PFSK-1 (cell line): Measurements from ENCODE around the gene MS4A18.

Source experiments
- POLR2AphosphoS5 ChIP-seq: IDR thresholded peaks from 2 replicates; pipeline ENCODE4 v1.6.1; 2012; ENCODE audit warnings: low read depth, mild to moderate bottlenecking, control low read depth, low read length, moderate library complexity
- REST ChIP-seq, 2 experiments: IDR thresholded peaks; 2 replicates each; pipeline versions ENCODE4 v1.6.1 to v1.8.0; 2011 to 2012; ENCODE audit warnings: low read depth in 2 of 2, low read length in 2 of 2, control low read depth in 1 of 2, inconsistent platforms in 1 of 2, mild to moderate bottlenecking in 1 of 2, moderate library complexity in 1 of 2; ENCODE audit not compliant: insufficient read depth in 1 of 2
- SIN3A ChIP-seq: IDR thresholded peaks from 2 replicates; pipeline ENCODE4 v1.6.1; 2012; ENCODE audit warnings: mild to moderate bottlenecking, low read length, moderate library complexity, borderline replicate concordance; ENCODE audit not compliant: insufficient read depth
- TAF1 ChIP-seq: IDR thresholded peaks from 2 replicates; pipeline ENCODE4 v1.6.1; 2012; ENCODE audit warnings: low read length, control low read depth, borderline replicate concordance; ENCODE audit not compliant: insufficient read depth

GRCh38 chr11:60769273-60769672 is 44.8 kb downstream of the MS4A18 start:
- TF ChIP-seq SIN3A: no peak
- no peak for TF ChIP-seq REST (IDR thresholded peaks at IDR 0.05; ENCODE audit: insufficient read depth in 1 of 2, low read depth in 2 of 2, low read length in 2 of 2)
- TF ChIP-seq POLR2AphosphoS5: no peak
- no peak for TF ChIP-seq TAF1
